GM18870 (cell line): ENCODE data around the gene SHPK.
"Not testable (repeated sequence)": the region's sequence is repeated elsewhere in the genome, so short reads cannot be mapped to it uniquely, and the experiment has no call there.

Experiments used
- ATAC-seq: cut with Tn5 transposase; IDR thresholded peaks from one replicate; pipeline ENCODE4 v1.9.1; 2021; ENCODE audit warnings: moderate library complexity; ENCODE audit not compliant: unreplicated experiment

The SHPK gene

GRCh38 chr17:3594051-3594800, 41.8 kb downstream of the SHPK start:
- no peak for ATAC-seq

GRCh38 chr17:3593384-3593783, 42.7 kb downstream of the SHPK start:
- no peak for ATAC-seq

GRCh38 chr17:3592216-3592860, 43.7 kb downstream of the SHPK start:
- no peak for ATAC-seq

GRCh38 chr17:3590768-3591167, 45.3 kb downstream of the SHPK start:
- no peak for ATAC-seq

GRCh38 chr17:3590231-3590630, 45.8 kb downstream of the SHPK start:
- no peak for ATAC-seq

- ATAC-seq: no peak
Observed at GRCh38 chr17:3589784-3590183, 46.3 kb downstream of the SHPK start.

- ATAC-seq: no peak
Observed at GRCh38 chr17:3585826-3586225, 50.2 kb downstream of the SHPK start.

GRCh38 chr17:3583456-3583855, 52.6 kb downstream of the SHPK start:
- ATAC-seq: no peak

GRCh38 chr17:3582915-3583314, 53.1 kb downstream of the SHPK start:
- ATAC-seq: no peak

GRCh38 chr17:3578667-3579066, 57.4 kb downstream of the SHPK start:
- ATAC-seq: not testable (repeated sequence)

GRCh38 chr17:3576970-3577369, 59.1 kb downstream of the SHPK start:
- no peak for ATAC-seq

- no peak for ATAC-seq
Observed at GRCh38 chr17:3575511-3575910, 60.5 kb downstream of the SHPK start.

GRCh38 chr17:3574231-3574630, 61.8 kb downstream of the SHPK start:
- ATAC-seq: no peak

GRCh38 chr17:3573246-3574100, 62.6 kb downstream of the SHPK start:
- ATAC-seq: no peak

GRCh38 chr17:3572231-3572630, 63.8 kb downstream of the SHPK start:
- ATAC-seq: no peak

GRCh38 chr17:3571043-3571900, 64.8 kb downstream of the SHPK start:
- ATAC-seq: no peak

GRCh38 chr17:3569534-3570137, 66.4 kb downstream of the SHPK start:
- ATAC-seq: no peak

GRCh38 chr17:3566551-3566950, 69.5 kb downstream of the SHPK start:
- ATAC-seq: no peak

- ATAC-seq: no peak
Observed at GRCh38 chr17:3565143-3565542, 70.9 kb downstream of the SHPK start.

GRCh38 chr17:3564241-3564640, 71.8 kb downstream of the SHPK start:
- not testable (repeated sequence) for ATAC-seq
